ENCODE measurements around the gene MYLK. TPM values are rescaled to one million over a fixed set of nuclear protein-coding genes. Genes with fewer than 3 reads are reported as not detected.

The MYLK gene
- total and polyA plus RNA-seq, 10 of the 15 experiments (the other 5 are each of a cell fraction or from before 2014, with no cell fraction given): 0.04 to 1.6 (median 0.42) TPM; not detected in 1

- Histone ChIP-seq H3K4me1 (ENCODE audit: control insufficient read depth, insufficient read depth, low read length) (no peaks in the 10 kb centered on the region), H3K36me3 (ENCODE audit: control insufficient read depth in 2 of 2, insufficient read depth in 2 of 2, low read length in 1 of 2) (peaks cover 0 to 7% of the 10 kb centered on the region in 2 experiments; a peak in 2 of 4 replicates), H3K9me3 (replicated peaks; ENCODE audit: control insufficient read depth, insufficient read depth, low read length) (no peaks in the 10 kb centered on the region), H3K9ac (ENCODE audit: control insufficient read depth, insufficient read depth, low read length) (no peak overlapping the region), H3K4me3 (no peak overlapping the region), H3K27ac (ENCODE audit: control insufficient read depth, insufficient read depth) (no peak overlapping the region), H3K79me2 (ENCODE audit: control insufficient read depth, insufficient read depth, low read length) (no peaks in the 10 kb centered on the region), H3K4me2 (ENCODE audit: control insufficient read depth, insufficient read depth) (no peak overlapping the region), H3K27me3 (replicated peaks in 1 of 2; ENCODE audit: control insufficient read depth in 2 of 2, insufficient read depth in 2 of 2, low read length in 1 of 2) (no peaks in the 10 kb centered on the region), H4K20me1 (ENCODE audit: control insufficient read depth, insufficient read depth) (no peaks in the 10 kb centered on the region), H2AFZ (ENCODE audit: control insufficient read depth, low read depth, low read length) (no peak overlapping the region)
- TF ChIP-seq RCOR1 (conservative IDR thresholded peaks at IDR 0.05; ENCODE audit: low read depth, low read length) (no peak), ATF7 (IDR thresholded peaks at IDR 0.05; ENCODE audit: low read depth) (no peak)
- ChIA-PET CTCF (interaction anchor here (1.1 kb wide), 1 partner anchor 14 kb away, joined by 3 read pairs; no protein-coding TSS in a partner anchor), RAD21 (ENCODE audit: unreplicated experiment) (no interaction called here), SMC1A (ENCODE audit: uncharacterized antibody, unreplicated experiment) (interaction anchor here (1.0 to 1.1 kb wide), 2 partner anchors 14 to 26 kb away, joined by 4 read pairs; no protein-coding TSS in a partner anchor), POLR2A (no interaction called here)
- FAIRE-seq: no peak
- no TSS peak for BruUV-seq (replicated peaks)
- intact Hi-C loops (cut with micrococcal nuclease; ENCODE audit: unreplicated experiment) (no loop called here), in situ Hi-C loops (cut with MboI) (no loop called here)
- no peak for DNase-seq (ENCODE audit: low read depth, low spot score)
- ATAC-seq: no peak
Measured at GRCh38 chr3:123926396-123926795, 42.3 kb upstream of the MYLK start.

GRCh38 chr3:123920868-123921267 lies 36.7 kb upstream of the MYLK start:
- Histone ChIP-seq H3K9me3 (replicated peaks; ENCODE audit: control insufficient read depth, insufficient read depth, low read length) (peaks cover 5% of the 10 kb centered on the region), H3K4me2 (ENCODE audit: control insufficient read depth, insufficient read depth) (no peak overlapping the region), H2AFZ (ENCODE audit: control insufficient read depth, low read depth, low read length) (no peak overlapping the region), H3K79me2 (ENCODE audit: control insufficient read depth, insufficient read depth, low read length) (no peaks in the 10 kb centered on the region), H3K9ac (ENCODE audit: control insufficient read depth, insufficient read depth, low read length) (no peak overlapping the region), H3K4me3 (no peak overlapping the region), H3K4me1 (ENCODE audit: control insufficient read depth, insufficient read depth, low read length) (no peaks in the 10 kb centered on the region), H3K36me3 (ENCODE audit: control insufficient read depth in 2 of 2, insufficient read depth in 2 of 2, low read length in 1 of 2) (peaks cover 0 to 7% of the 10 kb centered on the region in 2 experiments; a peak in 3 of 4 replicates), H3K27ac (ENCODE audit: control insufficient read depth, insufficient read depth) (no peak overlapping the region), H4K20me1 (ENCODE audit: control insufficient read depth, insufficient read depth) (no peaks in the 10 kb centered on the region), H3K27me3 (replicated peaks in 1 of 2; ENCODE audit: control insufficient read depth in 2 of 2, insufficient read depth in 2 of 2, low read length in 1 of 2) (no peaks in the 10 kb centered on the region)
- DNase-seq (ENCODE audit: low read depth, low spot score) (no peak), ATAC-seq (no peak), FAIRE-seq (no peak)
- SMC1A ChIA-PET (ENCODE audit: uncharacterized antibody, unreplicated experiment): no interaction called here
- POLR2A ChIA-PET: no interaction called here
- intact Hi-C loops (cut with micrococcal nuclease; ENCODE audit: unreplicated experiment): no loop called here
- RAD21 ChIA-PET (ENCODE audit: unreplicated experiment): no interaction called here
- no TSS peak for BruUV-seq (replicated peaks)
- in situ Hi-C loops (cut with MboI): no loop called here
- TF ChIP-seq HDAC6 (IDR thresholded peaks at IDR 0.05; ENCODE audit: unreplicated experiment): no peak
- no peak for TF ChIP-seq SRF (IDR thresholded peaks at IDR 0.05; ENCODE audit: low read depth in 2 of 2, low read length in 2 of 2)
- TF ChIP-seq EGR1 (IDR thresholded peaks at IDR 0.05; ENCODE audit: borderline replicate concordance in 1 of 2, low read depth in 2 of 2, low read length in 2 of 2): no peak
- TF ChIP-seq SREBF2 (IDR thresholded peaks at IDR 0.05; ENCODE audit: low read length): no peak
- no peak for TF ChIP-seq ZNF687 (IDR thresholded peaks at IDR 0.05)
- TF ChIP-seq ZNF274 (IDR thresholded peaks at IDR 0.05; ENCODE audit: insufficient read depth, insufficient read length): no peak
- no peak for TF ChIP-seq HCFC1 (IDR thresholded peaks at IDR 0.05; ENCODE audit: low read length)
- TF ChIP-seq ESRRA (IDR thresholded peaks at IDR 0.05; ENCODE audit: low read length): no peak
- TF ChIP-seq RUNX3 (IDR thresholded peaks at IDR 0.05; ENCODE audit: low read length): no peak
- CTCF ChIA-PET: no interaction called here
